Stimulated activated CD4-positive, alpha-beta T cell treated with anti-CD3 and anti-CD28 coated beads, TNF-alpha, amount 100 ng/mL, for 1 hour (primary cell): Measurements from ENCODE around the gene PRDM2.
"Not testable (repeated sequence)": the region's sequence is repeated elsewhere in the genome, so short reads cannot be mapped to it uniquely, and the experiment has no call there.

Experiments
- DNase-seq, 3 donors: peaks; one replicate each; pipeline ENCODE4 v3.0.0-alpha.2; 2020; ENCODE audit warnings: low read depth in 3 of 3, low spot score in 1 of 3

The PRDM2 gene, protein sequence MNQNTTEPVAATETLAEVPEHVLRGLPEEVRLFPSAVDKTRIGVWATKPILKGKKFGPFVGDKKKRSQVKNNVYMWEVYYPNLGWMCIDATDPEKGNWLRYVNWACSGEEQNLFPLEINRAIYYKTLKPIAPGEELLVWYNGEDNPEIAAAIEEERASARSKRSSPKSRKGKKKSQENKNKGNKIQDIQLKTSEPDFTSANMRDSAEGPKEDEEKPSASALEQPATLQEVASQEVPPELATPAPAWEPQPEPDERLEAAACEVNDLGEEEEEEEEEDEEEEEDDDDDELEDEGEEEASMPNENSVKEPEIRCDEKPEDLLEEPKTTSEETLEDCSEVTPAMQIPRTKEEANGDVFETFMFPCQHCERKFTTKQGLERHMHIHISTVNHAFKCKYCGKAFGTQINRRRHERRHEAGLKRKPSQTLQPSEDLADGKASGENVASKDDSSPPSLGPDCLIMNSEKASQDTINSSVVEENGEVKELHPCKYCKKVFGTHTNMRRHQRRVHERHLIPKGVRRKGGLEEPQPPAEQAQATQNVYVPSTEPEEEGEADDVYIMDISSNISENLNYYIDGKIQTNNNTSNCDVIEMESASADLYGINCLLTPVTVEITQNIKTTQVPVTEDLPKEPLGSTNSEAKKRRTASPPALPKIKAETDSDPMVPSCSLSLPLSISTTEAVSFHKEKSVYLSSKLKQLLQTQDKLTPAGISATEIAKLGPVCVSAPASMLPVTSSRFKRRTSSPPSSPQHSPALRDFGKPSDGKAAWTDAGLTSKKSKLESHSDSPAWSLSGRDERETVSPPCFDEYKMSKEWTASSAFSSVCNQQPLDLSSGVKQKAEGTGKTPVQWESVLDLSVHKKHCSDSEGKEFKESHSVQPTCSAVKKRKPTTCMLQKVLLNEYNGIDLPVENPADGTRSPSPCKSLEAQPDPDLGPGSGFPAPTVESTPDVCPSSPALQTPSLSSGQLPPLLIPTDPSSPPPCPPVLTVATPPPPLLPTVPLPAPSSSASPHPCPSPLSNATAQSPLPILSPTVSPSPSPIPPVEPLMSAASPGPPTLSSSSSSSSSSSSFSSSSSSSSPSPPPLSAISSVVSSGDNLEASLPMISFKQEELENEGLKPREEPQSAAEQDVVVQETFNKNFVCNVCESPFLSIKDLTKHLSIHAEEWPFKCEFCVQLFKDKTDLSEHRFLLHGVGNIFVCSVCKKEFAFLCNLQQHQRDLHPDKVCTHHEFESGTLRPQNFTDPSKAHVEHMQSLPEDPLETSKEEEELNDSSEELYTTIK (N-terminal part only)

GRCh38 chr1:13699936-13700520, at the start of gene PRDM2:
TSS of gene PRDM2 (plus strand) at chr1:13700188. CDS start at chr1:13715606, 15,418 bp downstream.
- peak; percentile 17 to 49 (median 25) for DNase-seq

- DNase-seq, result no peak
Observed at GRCh38 chr1:13651279-13651678, 48.7 kb upstream of the PRDM2 start.

DNA sequence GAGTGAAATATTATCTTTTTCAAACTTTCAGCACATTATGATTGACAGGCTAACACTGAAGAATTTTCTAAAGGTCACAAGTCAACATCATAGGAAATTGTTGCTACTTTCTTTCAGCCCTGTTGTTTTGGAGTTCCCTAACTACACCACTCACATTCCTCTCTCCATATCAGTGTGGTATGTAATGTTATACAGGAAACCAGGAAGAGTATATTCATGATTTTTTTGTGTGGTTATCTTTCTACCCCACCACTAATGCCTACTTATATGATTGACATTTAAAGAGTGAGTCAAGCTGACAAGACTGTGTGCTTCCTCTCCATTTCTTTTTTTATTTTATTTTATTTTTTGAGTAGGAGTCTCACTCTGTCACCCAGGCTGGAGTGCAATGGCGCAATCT, 47.8 kb upstream of the PRDM2 start:
- DNase-seq, result no peak

GRCh38 chr1:13661539-13661938, 38.4 kb upstream of the PRDM2 start:
- DNase-seq, result no peak

DNA sequence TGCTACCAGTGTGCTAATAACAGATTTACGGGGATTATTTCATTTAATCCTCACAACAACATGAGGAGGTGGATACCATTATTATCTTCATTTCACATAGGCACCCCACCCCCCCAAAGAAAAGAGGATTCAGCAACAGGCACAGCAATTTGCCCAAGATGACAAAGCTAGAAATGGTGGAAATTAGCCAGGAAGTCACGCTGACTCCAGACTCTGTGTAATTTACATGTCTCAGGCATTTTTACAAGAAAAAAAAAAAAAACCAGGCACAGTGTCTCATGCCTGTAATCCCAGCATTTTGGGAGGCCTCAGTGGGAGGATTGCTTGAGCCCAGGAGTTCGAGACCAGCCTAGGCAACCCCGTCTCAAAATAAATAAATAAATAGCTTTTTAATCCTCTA, 37.5 kb upstream of the PRDM2 start:
- DNase-seq, result no peak

- DNase-seq, result no peak
Observed at GRCh38 chr1:13663969-13664368, 36.0 kb upstream of the PRDM2 start.

GRCh38 chr1:13664451-13664850, 35.5 kb upstream of the PRDM2 start:
- DNase-seq, result no peak

DNA sequence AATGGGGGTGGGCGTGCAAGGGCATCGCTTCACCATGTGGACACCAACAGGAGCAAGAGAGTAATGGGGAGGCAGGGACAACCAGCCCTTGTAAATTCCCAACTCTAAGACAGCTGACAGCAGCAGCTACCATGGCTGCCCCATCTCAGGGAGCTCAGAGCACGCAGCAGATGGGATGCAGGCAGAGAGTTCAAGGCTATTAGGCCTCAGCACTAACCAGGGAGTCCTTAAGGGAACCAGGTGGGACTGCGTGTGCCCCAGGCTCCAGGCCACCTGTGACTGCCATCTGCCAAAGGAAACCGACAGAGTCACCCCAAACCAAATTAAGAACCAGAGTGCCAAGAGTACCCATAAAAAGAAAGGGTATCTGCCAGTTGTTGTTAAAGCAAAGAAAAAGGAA, 33.7 kb upstream of the PRDM2 start:
- DNase-seq, result no peak

- DNase-seq, result no peak
Observed at GRCh38 chr1:13667691-13668090, 32.3 kb upstream of the PRDM2 start.

GRCh38 chr1:13674377-13674776, 25.6 kb upstream of the PRDM2 start:
- DNase-seq, result no peak

DNA sequence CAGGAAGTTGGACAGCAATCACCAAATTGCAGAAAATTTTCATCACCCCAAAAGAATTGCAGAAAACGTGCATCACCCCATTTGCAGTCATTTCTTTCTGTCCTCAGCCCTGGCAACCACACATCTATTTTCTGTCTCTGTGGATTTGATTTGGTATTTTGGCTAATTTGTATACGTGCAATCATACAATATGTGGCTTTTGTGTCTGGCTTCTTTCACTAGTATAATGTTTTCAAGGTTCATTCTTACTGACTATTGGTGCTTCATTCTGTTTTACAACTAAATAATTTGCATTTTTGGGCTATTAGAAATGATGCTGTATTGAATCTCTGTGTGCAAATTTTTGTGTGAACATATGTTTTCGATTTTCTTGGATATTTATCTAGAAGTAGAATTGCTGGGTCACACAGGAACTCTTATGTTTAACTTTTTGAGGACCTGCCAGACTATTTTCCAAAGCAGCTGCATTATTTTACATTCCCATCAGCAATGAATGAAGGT, 24.8 kb upstream of the PRDM2 start:
- DNase-seq, result no peak

DNA sequence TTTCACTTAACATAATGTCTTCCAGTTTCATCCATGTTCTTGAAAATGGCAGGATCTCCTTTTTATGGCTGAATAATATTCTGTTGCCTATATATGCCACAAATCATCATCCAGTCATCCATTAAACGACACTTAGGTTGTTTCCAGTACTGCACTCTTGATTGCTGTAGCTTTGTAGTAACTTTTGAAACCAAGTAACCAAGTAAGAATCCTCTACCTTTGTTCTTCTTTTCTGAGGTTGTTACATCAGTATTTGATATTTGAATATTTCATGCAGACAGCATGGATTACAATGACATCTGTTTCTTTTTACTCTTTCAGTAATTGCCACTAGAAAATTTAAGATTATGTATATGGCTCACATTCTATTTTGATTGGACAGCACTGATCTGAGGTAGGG, 22.1 kb upstream of the PRDM2 start:
- no peak for DNase-seq

- DNase-seq, result no peak
Observed at GRCh38 chr1:13679651-13680050, 20.3 kb upstream of the PRDM2 start.

GRCh38 chr1:13680609-13681008, 19.4 kb upstream of the PRDM2 start:
- DNase-seq, result not testable (repeated sequence)

- DNase-seq, result no peak
Observed at GRCh38 chr1:13681921-13682320, 18.1 kb upstream of the PRDM2 start.

GRCh38 chr1:13682444-13682843, 17.5 kb upstream of the PRDM2 start:
- no peak for DNase-seq

- DNase-seq, result no peak
Observed at GRCh38 chr1:13683206-13683605, 16.8 kb upstream of the PRDM2 start.

DNA sequence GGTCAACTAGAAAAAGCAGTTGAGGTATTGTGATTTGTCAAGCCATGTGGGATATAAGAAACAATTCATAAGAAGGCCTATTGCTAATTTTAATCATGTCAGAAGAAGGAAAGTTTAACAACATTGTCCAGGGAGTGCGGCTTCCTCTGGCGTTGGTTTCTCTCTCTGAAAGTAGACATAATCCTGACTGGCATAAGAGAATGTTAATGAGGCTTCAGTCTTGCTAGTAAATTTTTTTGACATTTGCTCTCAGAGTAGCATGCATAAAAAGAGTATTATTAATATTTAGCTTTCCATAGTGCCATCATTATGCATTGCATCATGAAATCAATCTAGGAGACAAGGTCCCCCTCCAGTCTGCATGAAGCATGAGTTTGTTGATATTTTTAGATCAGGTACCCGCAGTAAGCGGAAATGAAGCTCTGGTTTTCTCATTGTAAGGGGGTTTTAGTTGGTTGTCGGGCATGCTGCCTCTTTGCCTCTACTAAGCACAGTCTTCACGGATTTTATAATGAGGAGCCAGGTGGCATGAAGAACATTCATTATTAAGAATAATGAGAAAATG, 12.8 kb upstream of the PRDM2 start:
- no peak for DNase-seq

DNA sequence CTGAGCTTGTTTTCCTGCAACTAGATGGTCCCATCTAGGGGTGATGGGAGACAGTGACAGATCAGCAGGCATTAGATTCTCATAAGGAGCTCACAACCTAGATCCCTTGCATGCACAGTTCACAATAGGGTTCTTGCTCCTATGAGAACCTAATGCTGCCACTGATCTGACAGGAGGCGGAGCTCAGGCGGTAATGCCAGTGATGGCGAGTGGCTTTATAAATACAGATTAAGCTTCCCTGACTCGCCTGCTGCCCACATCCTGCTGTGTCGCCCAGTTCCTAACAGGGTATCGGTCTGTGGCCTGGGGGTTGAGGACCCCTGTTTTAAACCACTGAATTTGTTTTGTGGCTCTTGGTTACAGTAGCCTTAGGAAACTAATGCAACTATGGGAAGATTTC, 6.9 kb upstream of the PRDM2 start:
- not testable (repeated sequence) for DNase-seq

- no peak for DNase-seq
Observed at GRCh38 chr1:13694886-13695684, 4.9 kb upstream of the PRDM2 start.
